Lung (tissue), 12 donors: Measurements from ENCODE around the gene UXS1. TPM values are rescaled to one million over a fixed set of nuclear protein-coding genes. Genes with fewer than 3 reads are reported as not detected.

Source experiments
- ATAC-seq: fragments of 200-7000 bp; cut with Tn5 transposase; one replicate; pipeline ENCODE4 v1.9.1; 2020; ENCODE audit warnings: moderate number of reproducible peaks; ENCODE audit not compliant: insufficient read depth, low FRiP score
- DNase-seq, 3 donors: peaks; one replicate each; pipeline ENCODE4 v3.0.0-alpha.2; 2013 to 2017
- H3K27ac ChIP-seq, 2 donors: one replicate each; pipeline ENCODE4 v1.5.1; 2013; ENCODE audit warnings: mild to moderate bottlenecking in 2 of 2, moderate library complexity in 2 of 2, control low read depth in 1 of 2, inconsistent platforms in 1 of 2, low read depth in 1 of 2, low read length in 1 of 2
- H3K27me3 ChIP-seq, 3 donors: one replicate each; pipeline ENCODE4 v1.5.1; 2013; ENCODE audit warnings: low read length in 2 of 3; ENCODE audit not compliant: control insufficient read depth in 3 of 3, insufficient read depth in 3 of 3
- H3K36me3 ChIP-seq, 4 donors: one replicate each; pipeline ENCODE4 v1.5.1; 2013; ENCODE audit warnings: low read length in 4 of 4, mild to moderate bottlenecking in 1 of 4, moderate library complexity in 1 of 4; ENCODE audit not compliant: control insufficient read depth in 4 of 4, insufficient read depth in 4 of 4
- H3K4me1 ChIP-seq, 5 donors: one replicate each; pipeline ENCODE4 v1.5.1; 2013; ENCODE audit warnings: low read length in 5 of 5, mild to moderate bottlenecking in 2 of 5, moderate library complexity in 1 of 5; ENCODE audit not compliant: control insufficient read depth in 5 of 5, insufficient read depth in 5 of 5
- H3K4me3 ChIP-seq: one replicate; pipeline ENCODE4 v1.5.1; 2013; ENCODE audit warnings: mild to moderate bottlenecking, control low read depth, moderate library complexity
- H3K9ac ChIP-seq, 2 donors: one replicate each; pipeline ENCODE4 v1.5.1; 2013; ENCODE audit warnings: low read length in 2 of 2, control low read depth in 1 of 2; ENCODE audit not compliant: insufficient read depth in 1 of 2
- H3K9me3 ChIP-seq, 4 donors: one replicate each; pipeline ENCODE4 v1.5.1; 2013; ENCODE audit warnings: low read length in 3 of 4, mild to moderate bottlenecking in 1 of 4, moderate library complexity in 1 of 4; ENCODE audit not compliant: control insufficient read depth in 4 of 4, insufficient read depth in 3 of 4
- WGBS, 2 donors: extraction: QIAGEN DNeasy Blood & Tissue Kit; methylation state at CpG; one replicate each; pipeline ENCODE4 v1.1.7; 2013; 5-methylcytosine and 5-hydroxymethylcytosine counted together
- polyA plus RNA-seq, 2 donors: library from polyadenylated mRNA; stranded (reverse); fragments of 200-250 nt; gene quantifications; one replicate each; pipeline ENCODE4 v1.2.1, GENCODE V29; 2013
- total RNA-seq, 2 donors: library from RNA; depleted of rRNA in 1 of 2; stranded (reverse); fragments of >200 nt in 1 of 2; gene quantifications; one replicate each; pipeline ENCODE4 v1.2.1, GENCODE V29; 2014 to 2021
- TF ChIP-seq, protein P1 (sequence below): IDR thresholded peaks from 2 replicates; pipeline ENCODE4 v1.5.1; 2012; ENCODE audit warnings: mild to moderate bottlenecking; ENCODE audit errors: control extremely low read depth, extremely low read depth
- donor health status: control.
- donor health status: control.
- donor health status: Bipolar disorder and iron deficiency.
- donor health status: healthy.
- donor health status: DM: yes; HTN: yes; CAD: no.

UXS1 gene
- total and polyA plus RNA-seq, 4 donors = 24.6 to 96.5 (median 43.1) TPM

DNA sequence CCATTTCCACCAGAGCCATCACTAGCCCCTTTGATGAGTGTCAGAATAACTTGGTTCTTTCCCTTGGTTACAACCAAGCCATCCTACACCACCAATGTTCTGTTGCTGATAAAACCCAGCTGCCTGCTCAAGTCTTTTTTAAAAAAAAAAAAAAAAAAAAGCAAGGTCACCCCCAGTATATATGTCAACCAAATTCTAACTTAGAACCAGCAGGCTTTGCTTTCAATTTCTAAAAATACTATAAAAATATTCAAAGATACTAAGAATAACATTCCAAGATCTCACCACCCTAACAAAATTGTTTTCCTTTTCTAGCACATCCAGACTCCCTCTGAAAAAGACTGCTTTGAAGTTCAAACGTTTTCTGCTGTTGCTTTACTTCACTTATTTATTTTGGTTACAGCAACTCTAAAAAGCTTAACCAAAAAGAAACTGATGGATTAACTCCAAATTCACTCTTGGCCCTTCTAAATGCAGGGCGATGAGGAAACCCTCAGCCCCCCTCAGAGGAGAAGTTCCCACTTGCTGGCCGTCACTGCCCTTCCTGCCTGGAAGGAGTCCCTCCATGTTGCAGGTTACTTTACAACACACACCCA is 10.9 kb downstream of the UXS1 start:
- DNase-seq = peak; percentile 85 to 98 (median 96)
- Histone ChIP-seq H3K27me3 (no peaks in the 10 kb centered on the region), H3K36me3 (no peaks in the 10 kb centered on the region), H3K9me3 (no peaks in the 10 kb centered on the region), H3K4me3 (no peak overlapping the region), H3K4me1 (peaks cover 5 to 15% (median 8%) of the 10 kb centered on the region in 5 donors), H3K9ac (no peak overlapping the region), H3K27ac (no peak overlapping the region)
- 10 to 20% methylated on average over 3 of the region's 3 CpGs for WGBS, 2 donors
- TF ChIP-seq, protein P1, sequence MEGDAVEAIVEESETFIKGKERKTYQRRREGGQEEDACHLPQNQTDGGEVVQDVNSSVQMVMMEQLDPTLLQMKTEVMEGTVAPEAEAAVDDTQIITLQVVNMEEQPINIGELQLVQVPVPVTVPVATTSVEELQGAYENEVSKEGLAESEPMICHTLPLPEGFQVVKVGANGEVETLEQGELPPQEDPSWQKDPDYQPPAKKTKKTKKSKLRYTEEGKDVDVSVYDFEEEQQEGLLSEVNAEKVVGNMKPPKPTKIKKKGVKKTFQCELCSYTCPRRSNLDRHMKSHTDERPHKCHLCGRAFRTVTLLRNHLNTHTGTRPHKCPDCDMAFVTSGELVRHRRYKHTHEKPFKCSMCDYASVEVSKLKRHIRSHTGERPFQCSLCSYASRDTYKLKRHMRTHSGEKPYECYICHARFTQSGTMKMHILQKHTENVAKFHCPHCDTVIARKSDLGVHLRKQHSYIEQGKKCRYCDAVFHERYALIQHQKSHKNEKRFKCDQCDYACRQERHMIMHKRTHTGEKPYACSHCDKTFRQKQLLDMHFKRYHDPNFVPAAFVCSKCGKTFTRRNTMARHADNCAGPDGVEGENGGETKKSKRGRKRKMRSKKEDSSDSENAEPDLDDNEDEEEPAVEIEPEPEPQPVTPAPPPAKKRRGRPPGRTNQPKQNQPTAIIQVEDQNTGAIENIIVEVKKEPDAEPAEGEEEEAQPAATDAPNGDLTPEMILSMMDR = no peak
- ATAC-seq = no peak

DNA sequence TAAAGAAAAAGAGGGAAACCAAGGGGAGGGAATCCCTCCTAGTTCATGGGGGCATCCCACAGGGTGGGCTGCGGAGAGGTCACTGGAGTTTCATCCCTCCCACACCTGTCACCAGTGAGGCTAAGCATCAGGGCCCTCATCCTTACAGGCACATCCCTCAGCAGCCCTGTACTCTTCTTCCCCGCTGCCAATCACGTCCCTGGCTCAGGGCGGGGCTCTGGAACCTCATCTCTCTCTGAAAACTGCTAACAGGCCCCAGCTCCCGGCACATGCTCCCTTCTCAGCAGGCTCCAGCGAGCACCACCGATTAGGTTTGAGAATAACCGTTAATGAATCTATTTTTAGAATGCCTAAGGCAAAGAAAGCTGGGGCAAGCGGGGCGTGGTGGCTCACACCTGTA is 13.0 kb downstream of the UXS1 start:
- H3K27me3 ChIP-seq = no peaks in the 10 kb centered on the region
- no peaks in the 10 kb centered on the region for H3K9me3 ChIP-seq
- ATAC-seq (no peak), DNase-seq (no peak)
- no peak overlapping the region for H3K4me3 ChIP-seq
- H3K36me3 ChIP-seq = peaks cover 0 to 3% (median 0%) of the 10 kb centered on the region in 4 donors
- no peak overlapping the region for H3K27ac ChIP-seq
- no peak overlapping the region for H3K9ac ChIP-seq
- TF ChIP-seq, protein P1 = no peak
- 89 to 97% methylated on average over 10 of the region's 10 CpGs for WGBS, 2 donors
- H3K4me1 ChIP-seq = peaks cover 5 to 22% (median 8%) of the 10 kb centered on the region in 5 donors

DNA sequence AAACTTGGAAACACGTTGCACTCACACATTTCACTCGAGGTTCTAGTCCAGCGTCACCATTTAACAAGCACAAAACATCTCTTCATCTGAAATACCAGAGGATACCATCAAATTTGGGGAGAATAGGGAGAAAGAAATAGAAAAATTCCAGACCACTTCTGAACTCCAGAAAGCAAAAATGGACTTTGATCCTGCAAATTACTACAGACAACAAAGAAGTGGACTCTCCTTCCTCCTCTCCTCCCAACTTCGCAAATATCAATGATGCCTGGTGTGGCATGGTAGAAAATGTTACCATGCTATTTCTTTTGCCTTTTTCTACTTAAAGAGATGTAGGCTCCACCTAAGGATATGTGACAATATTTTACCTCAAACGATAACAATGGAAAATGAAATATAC is 13.5 kb downstream of the UXS1 start:
- H3K27ac ChIP-seq = no peak overlapping the region
- no peak for ATAC-seq
- peaks cover 0 to 3% (median 0%) of the 10 kb centered on the region in 4 donors for H3K36me3 ChIP-seq
- peaks cover 6 to 27% (median 9%) of the 10 kb centered on the region in 5 donors for H3K4me1 ChIP-seq
- H3K9ac ChIP-seq = no peak overlapping the region
- 92 to 95% methylated on average over 5 of the region's 5 CpGs for WGBS, 2 donors
- H3K4me3 ChIP-seq = no peak overlapping the region
- no peaks in the 10 kb centered on the region for H3K9me3 ChIP-seq
- H3K27me3 ChIP-seq = no peaks in the 10 kb centered on the region
- DNase-seq = no peak
- TF ChIP-seq, protein P1 = no peak

DNA sequence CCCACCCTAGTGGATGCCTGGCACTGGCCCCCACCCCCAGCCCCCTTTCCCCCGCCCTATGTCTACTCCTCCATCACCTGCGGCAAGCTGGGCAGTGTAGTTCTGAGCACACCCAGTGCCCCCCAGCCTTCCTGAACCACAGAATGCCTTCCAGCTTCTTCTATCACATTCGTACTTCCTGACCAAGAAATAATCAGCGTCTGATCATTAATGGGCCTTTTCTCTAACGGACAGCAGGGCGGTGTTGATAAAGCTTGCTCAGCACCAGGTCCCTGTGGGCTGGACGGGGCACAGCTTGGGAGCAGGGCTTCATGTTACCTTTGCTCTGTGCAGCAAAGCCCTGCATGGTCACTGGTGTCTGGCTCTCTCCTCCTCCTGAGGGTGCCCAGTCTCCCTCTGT is 15.4 kb downstream of the UXS1 start:
- no peak overlapping the region for H3K27ac ChIP-seq
- H3K4me3 ChIP-seq = no peak overlapping the region
- no peaks in the 10 kb centered on the region for H3K9me3 ChIP-seq
- no peak for ATAC-seq
- no peaks in the 10 kb centered on the region for H3K27me3 ChIP-seq
- TF ChIP-seq, protein P1 = no peak
- no peak overlapping the region for H3K9ac ChIP-seq
- DNase-seq = no peak
- peaks cover 6 to 43% (median 12%) of the 10 kb centered on the region in 5 donors for H3K4me1 ChIP-seq
- peaks cover 0 to 3% (median 0%) of the 10 kb centered on the region in 4 donors for H3K36me3 ChIP-seq
- WGBS, 2 donors = 90 to 91% methylated on average over 7 of the region's 7 CpGs
